K562 (cell line): ENCODE measurements around the gene FBRS. TPM values are rescaled to one million over a fixed set of nuclear protein-coding genes. Genes with fewer than 3 reads are reported as not detected.

Experiments used
- ADNP ChIP-seq: fragments of 200-800 bp; sonication (Bioruptor generic); IDR thresholded peaks from 2 replicates; pipeline ENCODE4 v1.6.1; 2016; ENCODE audit warnings: missing genetic modification characterization, missing compliant biosample characterization
- CHD2 ChIP-seq: IDR thresholded peaks from 2 replicates; pipeline ENCODE4 v1.6.1; 2011; ENCODE audit warnings: low read depth, low read length
- DMBX1 ChIP-seq: fragments of 250-450 bp; sonication (Bioruptor Pico); IDR thresholded peaks from 2 replicates; pipeline ENCODE4 v1.8.0; 2022; ENCODE audit warnings: inconsistent platforms, mild to moderate bottlenecking, moderate library complexity, borderline replicate concordance
- HDAC8 ChIP-seq: fragments of 450-650 bp; IDR thresholded peaks from 2 replicates; pipeline ENCODE4 v1.6.1; 2016; ENCODE audit warnings: mild to moderate bottlenecking, missing genetic modification characterization, moderate library complexity, missing compliant biosample characterization
- KAT7 ChIP-seq: sonication (generic); formaldehyde crosslinking; IDR thresholded peaks from 2 replicates; pipeline ENCODE4 v1.8.0; 2022; ENCODE audit warnings: missing genetic modification reagents, mild to moderate bottlenecking, borderline replicate concordance
- MECOM ChIP-seq: fragments of 250-450 bp; sonication (Bioruptor Pico); IDR thresholded peaks from 2 replicates; pipeline ENCODE4 v1.8.0; 2022; ENCODE audit warnings: inconsistent platforms
- PHB ChIP-seq: fragments of 250-450 bp; sonication (Bioruptor Pico); IDR thresholded peaks from 2 replicates; pipeline ENCODE4 v1.5.0; 2021
- RBBP5 ChIP-seq: fragments of 200-600 bp; sonication (generic); IDR thresholded peaks from 2 replicates; pipeline ENCODE4 v1.6.1; 2012; ENCODE audit warnings: borderline replicate concordance, mild to moderate bottlenecking, low read length, control low read depth, inconsistent platforms; ENCODE audit not compliant: insufficient read depth, poor library complexity, severe bottlenecking
- RCOR1 ChIP-seq, 2 experiments: IDR thresholded peaks; 2 replicates each; pipeline ENCODE4 v1.6.1; 2012; ENCODE audit warnings: low read depth in 2 of 2, low read length in 2 of 2, borderline replicate concordance in 1 of 2, improper control_type of control experiment in 1 of 2
- RUNX1 ChIP-seq: sonication (generic); IDR thresholded peaks from 2 replicates; pipeline ENCODE4 v1.6.1; 2016; ENCODE audit warnings: antibody characterized with exemption, low read depth
- SAP30 ChIP-seq: fragments of 200-600 bp; sonication (generic); IDR thresholded peaks from 2 replicates; pipeline ENCODE4 v1.6.1; 2012; ENCODE audit warnings: borderline replicate concordance, low read depth, mild to moderate bottlenecking, moderate library complexity, low read length, control low read depth, inconsistent platforms; ENCODE audit not compliant: insufficient read depth, poor library complexity, severe bottlenecking
- SNIP1 ChIP-seq: fragments of 450-650 bp; IDR thresholded peaks from 2 replicates; pipeline ENCODE4 v1.7.1; 2017; ENCODE audit warnings: low read depth, mild to moderate bottlenecking
- SRSF7 ChIP-seq: fragments of 200-400 bp; formaldehyde crosslinking; optimal IDR thresholded peaks from 2 replicates; pipeline ENCODE3; 2017; ENCODE audit warnings: mild to moderate bottlenecking, low read depth, low read length
- ZFP36 ChIP-seq: fragments of 150-350 bp; IDR thresholded peaks from 2 replicates; pipeline ENCODE4 v1.6.1; 2018; ENCODE audit warnings: low read length, low read depth; ENCODE audit not compliant: partially characterized antibody
- ZFX ChIP-seq: sonication (generic); formaldehyde crosslinking; IDR thresholded peaks from 2 replicates; pipeline ENCODE4 v1.8.0; 2022; ENCODE audit warnings: mild to moderate bottlenecking, missing genetic modification reagents, moderate library complexity
- ZNF232 ChIP-seq: sonication (generic); formaldehyde crosslinking; IDR thresholded peaks from 2 replicates; pipeline ENCODE4 v1.8.0; 2022; ENCODE audit warnings: mild to moderate bottlenecking, missing genetic modification reagents
- ZNF431 ChIP-seq: sonication (generic); formaldehyde crosslinking; IDR thresholded peaks from 2 replicates; pipeline ENCODE4 v1.8.0; 2022; ENCODE audit warnings: mild to moderate bottlenecking, missing genetic modification reagents
- ZSCAN29 ChIP-seq: fragments of 450-650 bp; IDR thresholded peaks from 2 replicates; pipeline ENCODE4 v1.6.1; 2017
- polyA plus RNA-seq, 8 experiments: library from polyadenylated mRNA; depleted of rRNA in 4 of 8; stranded (reverse) in 5 of 8; unstranded in 3 of 8; fragments of >200 nt; fragmentation: Nextera tagmentation in 2 of 8; fragmentation: Illumina TruSeq in 1 of 8; extraction: Ambion mirVana in 2 of 8; extraction: Trizol in 1 of 8; gene quantifications; 2 replicates each; pipeline versions ENCODE4 v1.2.1 to v1.2.3, GENCODE V29; 2011 to 2014; ENCODE audit warnings: inconsistent platforms in 1 of 8, missing spikeins in 1 of 8
- total RNA-seq, 7 experiments: library from RNA; depleted of rRNA in 6 of 7; stranded (reverse); fragments of >200 nt in 6 of 7; fragmentation: Illumina TruSeq in 2 of 7; extraction: Trizol in 2 of 7; gene quantifications; 2 replicates each; pipeline versions ENCODE4 v1.2.1 to v1.2.3, GENCODE V29; 2011 to 2021; ENCODE audit warnings: low replicate concordance in 1 of 7
- TF ChIP-seq, protein P1 (sequence below): fragments of 450-650 bp; IDR thresholded peaks from 2 replicates; pipeline ENCODE4 v1.6.1; 2016; ENCODE audit warnings: missing biosample characterization, missing genetic modification characterization
- TF ChIP-seq, protein P2 (sequence below): fragments of 450-650 bp; IDR thresholded peaks from 2 replicates; pipeline ENCODE4 v1.7.1; 2018; ENCODE audit warnings: mild to moderate bottlenecking, low read depth; ENCODE audit not compliant: partially characterized antibody
- TF ChIP-seq, protein P3 (sequence below): fragments of 250-450 bp; sonication (Bioruptor Pico); IDR thresholded peaks from 2 replicates; pipeline ENCODE4 v1.8.0; 2022; ENCODE audit warnings: moderate library complexity, mild to moderate bottlenecking, inconsistent platforms
- TF ChIP-seq, protein P4 (sequence below): fragments of 450-650 bp; IDR thresholded peaks from 2 replicates; pipeline ENCODE4 v1.6.1; 2018; ENCODE audit warnings: mild to moderate bottlenecking, low read depth; ENCODE audit not compliant: partially characterized antibody

The FBRS gene
- total and polyA plus RNA-seq, 9 of the 15 experiments (the other 6 are each of a cell fraction or from before 2014, with no cell fraction given) = 0.32 to 59.5 (median 13.1) TPM

DNA sequence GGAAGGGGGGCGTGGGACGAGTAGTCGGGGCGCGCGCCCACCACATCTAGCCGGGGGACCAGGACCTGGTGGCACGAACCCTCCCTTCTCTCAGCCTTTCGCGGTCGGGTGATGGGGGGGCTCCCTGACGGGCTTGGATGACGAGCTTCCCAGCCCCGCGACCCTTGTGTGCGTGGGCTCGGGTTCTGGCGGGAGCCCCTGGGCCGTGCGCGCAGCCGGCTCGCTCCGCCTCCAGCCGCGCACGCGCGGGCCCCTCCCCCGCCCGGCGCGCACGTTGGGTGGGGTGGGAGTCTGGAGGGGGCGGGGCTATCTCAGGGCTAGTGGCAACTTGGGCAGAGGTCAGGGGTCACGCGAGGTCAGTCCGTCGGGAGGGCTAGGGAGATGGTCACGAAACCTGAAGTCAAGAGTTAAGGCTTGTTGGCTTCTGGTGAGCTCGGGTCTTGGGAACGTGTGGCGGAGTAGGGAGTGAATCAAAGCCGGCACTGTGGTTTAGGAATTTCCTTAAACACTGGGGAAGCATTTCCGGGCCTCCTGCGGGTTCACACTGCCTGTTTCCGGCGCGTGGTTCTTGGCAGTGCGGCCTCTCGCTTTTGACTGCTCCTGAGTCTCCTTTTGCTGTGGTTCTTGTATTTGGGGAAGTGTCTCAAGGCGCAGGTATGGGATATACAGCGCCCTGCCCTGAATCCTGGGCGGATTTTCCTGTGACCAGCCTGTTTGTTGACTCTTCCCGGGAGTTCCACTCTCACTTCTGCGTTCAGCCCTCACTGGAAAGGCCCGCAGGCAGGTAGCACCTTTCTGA lies 40.8 kb downstream of the FBRS start, which contains the start of gene SRCAP (continued):
- TF ChIP-seq HDAC8 (no peak; the same call in 1 of the 2 replicates), PHB (CRISPR knock-in tag) (no peak), SNIP1 (no peak), ZFP36 (no peak), MECOM (CRISPR knock-in tag) (no peak), ZSCAN29 (no peak), ZNF232 (0 out of 2 replicates have a peak, but pooled peaks have one; percentile 48), RBBP5 (no peak), KAT7 (CRISPR knock-in tag) (no peak; the same call in 1 of the 2 replicates), RCOR1 (IDR thresholded peaks at IDR 0.05; ENCODE audit: borderline replicate concordance in 1 of 2, low read depth in 2 of 2, low read length in 2 of 2) (no peak), ZNF431 (CRISPR knock-in tag) (no peak; the same call in 1 of the 2 replicates), RUNX1 (no peak), DMBX1 (CRISPR knock-in tag) (peak; percentile 0; the same call in 1 of the 2 replicates), SAP30 (peak; percentile 81), SRSF7 (no peak), ZFX (no peak), ADNP (no peak), CHD2 (peak; percentile 48)
- TF ChIP-seq, protein P1, sequence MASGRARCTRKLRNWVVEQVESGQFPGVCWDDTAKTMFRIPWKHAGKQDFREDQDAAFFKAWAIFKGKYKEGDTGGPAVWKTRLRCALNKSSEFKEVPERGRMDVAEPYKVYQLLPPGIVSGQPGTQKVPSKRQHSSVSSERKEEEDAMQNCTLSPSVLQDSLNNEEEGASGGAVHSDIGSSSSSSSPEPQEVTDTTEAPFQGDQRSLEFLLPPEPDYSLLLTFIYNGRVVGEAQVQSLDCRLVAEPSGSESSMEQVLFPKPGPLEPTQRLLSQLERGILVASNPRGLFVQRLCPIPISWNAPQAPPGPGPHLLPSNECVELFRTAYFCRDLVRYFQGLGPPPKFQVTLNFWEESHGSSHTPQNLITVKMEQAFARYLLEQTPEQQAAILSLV = no peak
- TF ChIP-seq, protein P2, sequence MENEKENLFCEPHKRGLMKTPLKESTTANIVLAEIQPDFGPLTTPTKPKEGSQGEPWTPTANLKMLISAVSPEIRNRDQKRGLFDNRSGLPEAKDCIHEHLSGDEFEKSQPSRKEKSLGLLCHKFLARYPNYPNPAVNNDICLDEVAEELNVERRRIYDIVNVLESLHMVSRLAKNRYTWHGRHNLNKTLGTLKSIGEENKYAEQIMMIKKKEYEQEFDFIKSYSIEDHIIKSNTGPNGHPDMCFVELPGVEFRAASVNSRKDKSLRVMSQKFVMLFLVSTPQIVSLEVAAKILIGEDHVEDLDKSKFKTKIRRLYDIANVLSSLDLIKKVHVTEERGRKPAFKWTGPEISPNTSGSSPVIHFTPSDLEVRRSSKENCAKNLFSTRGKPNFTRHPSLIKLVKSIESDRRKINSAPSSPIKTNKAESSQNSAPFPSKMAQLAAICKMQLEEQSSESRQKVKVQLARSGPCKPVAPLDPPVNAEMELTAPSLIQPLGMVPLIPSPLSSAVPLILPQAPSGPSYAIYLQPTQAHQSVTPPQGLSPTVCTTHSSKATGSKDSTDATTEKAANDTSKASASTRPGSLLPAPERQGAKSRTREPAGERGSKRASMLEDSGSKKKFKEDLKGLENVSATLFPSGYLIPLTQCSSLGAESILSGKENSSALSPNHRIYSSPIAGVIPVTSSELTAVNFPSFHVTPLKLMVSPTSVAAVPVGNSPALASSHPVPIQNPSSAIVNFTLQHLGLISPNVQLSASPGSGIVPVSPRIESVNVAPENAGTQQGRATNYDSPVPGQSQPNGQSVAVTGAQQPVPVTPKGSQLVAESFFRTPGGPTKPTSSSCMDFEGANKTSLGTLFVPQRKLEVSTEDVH = peak; percentile 73
- TF ChIP-seq, protein P3, sequence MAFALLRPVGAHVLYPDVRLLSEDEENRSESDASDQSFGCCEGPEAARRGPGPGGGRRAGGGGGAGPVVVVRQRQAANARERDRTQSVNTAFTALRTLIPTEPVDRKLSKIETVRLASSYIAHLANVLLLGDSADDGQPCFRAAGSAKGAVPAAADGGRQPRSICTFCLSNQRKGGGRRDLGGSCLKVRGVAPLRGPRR (CRISPR knock-in tag) = peak; percentile 4; the same call in 1 of the 2 replicates
- TF ChIP-seq, protein P4, sequence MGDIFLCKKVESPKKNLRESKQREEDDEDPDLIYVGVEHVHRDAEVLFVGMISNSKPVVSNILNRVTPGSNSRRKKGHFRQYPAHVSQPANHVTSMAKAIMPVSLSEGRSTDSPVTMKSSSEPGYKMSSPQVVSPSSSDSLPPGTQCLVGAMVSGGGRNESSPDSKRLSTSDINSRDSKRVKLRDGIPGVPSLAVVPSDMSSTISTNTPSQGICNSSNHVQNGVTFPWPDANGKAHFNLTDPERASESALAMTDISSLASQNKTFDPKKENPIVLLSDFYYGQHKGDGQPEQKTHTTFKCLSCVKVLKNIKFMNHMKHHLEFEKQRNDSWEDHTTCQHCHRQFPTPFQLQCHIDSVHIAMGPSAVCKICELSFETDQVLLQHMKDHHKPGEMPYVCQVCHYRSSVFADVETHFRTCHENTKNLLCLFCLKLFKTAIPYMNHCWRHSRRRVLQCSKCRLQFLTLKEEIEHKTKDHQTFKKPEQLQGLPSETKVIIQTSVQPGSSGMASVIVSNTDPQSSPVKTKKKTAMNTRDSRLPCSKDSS = no peak
